Smooth muscle cell (in vitro differentiated cells): ENCODE measurements around the gene ISY1. TPM values are rescaled to one million over a fixed set of nuclear protein-coding genes. Genes with fewer than 3 reads are reported as not detected.
"Not testable (repeated sequence)": the region's sequence is repeated elsewhere in the genome, so short reads cannot be mapped to it uniquely, and the experiment has no call there.

Source experiments
- DNase-seq: peaks from one replicate; lab custom pipeline; 2025; ENCODE audit not compliant: unreplicated experiment; lab: John Stamatoyannopoulos, UW
- H2AFZ ChIP-seq: fragments of 200-600 bp; sonication (generic); 2 replicates; pipeline ENCODE4 v1.6.0; 2016; ENCODE audit warnings: antibody characterized with exemption, low read depth, mild to moderate bottlenecking
- H3F3A ChIP-seq: fragments of 200-600 bp; sonication (generic); 2 replicates; pipeline ENCODE4 v1.6.0; 2017; ENCODE audit warnings: antibody characterized with exemption, low read depth
- H3K27ac ChIP-seq: fragments of 200-600 bp; sonication (generic); 2 replicates; pipeline ENCODE4 v1.5.1; 2016; ENCODE audit warnings: low read depth, mild to moderate bottlenecking
- H3K27me3 ChIP-seq: fragments of 200-600 bp; sonication (generic); 2 replicates; pipeline ENCODE4 v1.6.1; 2016; ENCODE audit warnings: low read depth, mild to moderate bottlenecking
- H3K36me3 ChIP-seq: fragments of 200-600 bp; sonication (generic); 2 replicates; pipeline ENCODE4 v1.5.1; 2016; ENCODE audit warnings: low read depth
- H3K4me1 ChIP-seq: fragments of 200-600 bp; sonication (generic); 2 replicates; pipeline ENCODE4 v1.5.1; 2016; ENCODE audit warnings: low read depth
- H3K4me2 ChIP-seq: fragments of 200-600 bp; sonication (generic); 2 replicates; pipeline ENCODE4 v1.6.0; 2016; ENCODE audit warnings: mild to moderate bottlenecking
- H3K4me3 ChIP-seq: fragments of 200-600 bp; sonication (generic); 2 replicates; pipeline ENCODE4 v1.5.1; 2016; ENCODE audit warnings: mild to moderate bottlenecking
- H3K79me2 ChIP-seq: fragments of 200-600 bp; sonication (generic); 2 replicates; pipeline ENCODE4 v1.6.0; 2016; ENCODE audit warnings: low read depth, mild to moderate bottlenecking
- H3K9ac ChIP-seq: fragments of 200-600 bp; sonication (generic); 2 replicates; pipeline ENCODE4 v1.6.0; 2016; ENCODE audit warnings: low read depth
- H3K9me3 ChIP-seq: fragments of 200-600 bp; sonication (generic); replicated peaks from 2 replicates; pipeline ENCODE4 v1.5.1; 2016; ENCODE audit warnings: low read depth
- H4K20me1 ChIP-seq: fragments of 200-600 bp; sonication (generic); 2 replicates; pipeline ENCODE4 v1.6.0; 2016; ENCODE audit warnings: low read depth
- CTCF ChIP-seq: fragments of 200-600 bp; sonication (generic); IDR thresholded peaks from 2 replicates; pipeline ENCODE4 v1.5.1; 2017; ENCODE audit warnings: borderline replicate concordance, mild to moderate bottlenecking, antibody characterized with exemption; ENCODE audit not compliant: insufficient read depth, poor library complexity, severe bottlenecking
- WGBS: methylation state at CpG from one replicate; pipeline ENCODE4 v1.1.7; 2016; ENCODE audit warnings: low lambda C conversion rate; 5-methylcytosine and 5-hydroxymethylcytosine counted together
- polyA plus RNA-seq: library from polyadenylated mRNA; unstranded; fragments of >200 nt; fragmentation: Nextera tagmentation; extraction: Ambion mirVana; gene quantifications from 2 replicates; pipeline ENCODE4 v1.2.1, GENCODE V29; 2016
- total RNA-seq: library from RNA; depleted of rRNA; stranded (reverse); fragments of >200 nt; gene quantifications from 2 replicates; pipeline ENCODE4 v1.2.3, GENCODE V29; 2014

The ISY1 gene
- total and polyA plus RNA-seq, 2 experiments from 2014 or later, result 10.2 to 47.3 TPM

GRCh38 chr3:129103296-129103695 lies 57.6 kb downstream of the ISY1 start:
- no peak for TF ChIP-seq CTCF
- DNase-seq, result no peak
- Histone ChIP-seq H3K9me3 (no peaks in the 10 kb centered on the region), H3K79me2 (peaks cover 44% of the 10 kb centered on the region), H3K36me3 (no peaks in the 10 kb centered on the region), H3K4me2 (no peak overlapping the region), H3F3A (no peaks in the 10 kb centered on the region), H2AFZ (no peak overlapping the region), H3K4me1 (no peaks in the 10 kb centered on the region), H3K4me3 (no peak overlapping the region), H3K9ac (no peak overlapping the region), H3K27me3 (no peaks in the 10 kb centered on the region), H4K20me1 (peaks cover 97% of the 10 kb centered on the region), H3K27ac (no peak overlapping the region)
- WGBS, result 91% methylated on average over 7 of the region's 7 CpGs

GRCh38 chr3:129101370-129102138 lies 59.3 kb downstream of the ISY1 start:
- H3K4me1 ChIP-seq, result no peaks in the 10 kb centered on the region
- H3K79me2 ChIP-seq, result peaks cover 61% of the 10 kb centered on the region
- DNase-seq, result no peak
- H4K20me1 ChIP-seq, result peaks cover 97% of the 10 kb centered on the region
- H3K4me3 ChIP-seq, result no peak overlapping the region
- H3F3A ChIP-seq, result no peaks in the 10 kb centered on the region
- no peaks in the 10 kb centered on the region for H3K27me3 ChIP-seq
- no peak overlapping the region for H2AFZ ChIP-seq
- TF ChIP-seq CTCF, result no peak
- no peaks in the 10 kb centered on the region for H3K36me3 ChIP-seq
- H3K9ac ChIP-seq, result no peak overlapping the region
- no peaks in the 10 kb centered on the region for H3K9me3 ChIP-seq
- H3K4me2 ChIP-seq, result peak overlapping the region; percentile 44
- H3K27ac ChIP-seq, result peak overlapping the region; percentile 39
- 57% methylated on average over 12 of the region's 12 CpGs for WGBS

GRCh38 chr3:129100274-129100673 lies 60.6 kb downstream of the ISY1 start:
- no peaks in the 10 kb centered on the region for H3K4me1 ChIP-seq
- 89% methylated on average over 1 of the region's 1 CpG for WGBS
- no peak for TF ChIP-seq CTCF
- DNase-seq, result no peak
- no peaks in the 10 kb centered on the region for H3K27me3 ChIP-seq
- peaks cover 97% of the 10 kb centered on the region for H4K20me1 ChIP-seq
- H3K79me2 ChIP-seq, result peaks cover 62% of the 10 kb centered on the region
- no peaks in the 10 kb centered on the region for H3K36me3 ChIP-seq
- H2AFZ ChIP-seq, result no peak overlapping the region
- no peaks in the 10 kb centered on the region for H3F3A ChIP-seq
- H3K4me3 ChIP-seq, result no peak overlapping the region
- H3K4me2 ChIP-seq, result no peak overlapping the region
- no peak overlapping the region for H3K27ac ChIP-seq
- no peaks in the 10 kb centered on the region for H3K9me3 ChIP-seq
- no peak overlapping the region for H3K9ac ChIP-seq

- H3K9ac ChIP-seq, result no peak overlapping the region
- peaks cover 4% of the 10 kb centered on the region for H3K36me3 ChIP-seq
- no peaks in the 10 kb centered on the region for H3F3A ChIP-seq
- no peaks in the 10 kb centered on the region for H3K27me3 ChIP-seq
- H3K4me2 ChIP-seq, result no peak overlapping the region
- no peaks in the 10 kb centered on the region for H3K4me1 ChIP-seq
- no peak overlapping the region for H3K4me3 ChIP-seq
- H3K27ac ChIP-seq, result no peak overlapping the region
- 91% methylated on average over 10 of the region's 10 CpGs for WGBS
- TF ChIP-seq CTCF, result no peak
- no peaks in the 10 kb centered on the region for H3K9me3 ChIP-seq
- DNase-seq, result no peak
- peaks cover 59% of the 10 kb centered on the region for H4K20me1 ChIP-seq
- peaks cover 43% of the 10 kb centered on the region for H3K79me2 ChIP-seq
- no peak overlapping the region for H2AFZ ChIP-seq
These were observed 65.6 kb downstream of the ISY1 start for GRCh38 chr3:129095285-129095684.

GRCh38 chr3:129088312-129088711 lies 72.6 kb downstream of the ISY1 start:
- H2AFZ ChIP-seq, H3K27ac ChIP-seq, H3K79me2 ChIP-seq, H3F3A ChIP-seq, H3K4me2 ChIP-seq, H3K36me3 ChIP-seq, H3K4me3 ChIP-seq, H3K4me1 ChIP-seq, H3K9me3 ChIP-seq, H3K27me3 ChIP-seq, H3K9ac ChIP-seq, DNase-seq, H4K20me1 ChIP-seq: not testable (repeated sequence)
- WGBS, result no CpG with 5 or more reads among the region's 6 CpGs

- H3F3A ChIP-seq, DNase-seq, H4K20me1 ChIP-seq, H3K36me3 ChIP-seq, H3K27me3 ChIP-seq, H3K9me3 ChIP-seq, H2AFZ ChIP-seq, H3K79me2 ChIP-seq, H3K4me1 ChIP-seq, H3K4me3 ChIP-seq, H3K4me2 ChIP-seq, H3K9ac ChIP-seq, H3K27ac ChIP-seq: not testable (repeated sequence)
- 19% methylated on average over 5 of the region's 9 CpGs for WGBS
These were observed 73.0 kb downstream of the ISY1 start for GRCh38 chr3:129087904-129088303.
